ENCODE measurements around the gene MAP4K4. TPM values are rescaled to one million over a fixed set of nuclear protein-coding genes. Genes with fewer than 3 reads are reported as not detected.

Gene MAP4K4
- total RNA-seq, 1 donor from 2014 or later = 175 TPM

GRCh38 chr2:101692766-101693165 lies 4.7 kb upstream of the MAP4K4 start:
- H3K9me3 Mint-ChIP-seq = peaks cover 5% of the 10 kb centered on the region
- no peaks in the 10 kb centered on the region for H3K27me3 Mint-ChIP-seq (ENCODE audit: low read depth)
- no peak for TF ChIP-seq CTCF (IDR thresholded peaks at IDR 0.05; ENCODE audit: unreplicated experiment)
- no peak overlapping the region for H3K27ac Mint-ChIP-seq
- H3K36me3 Mint-ChIP-seq = no peaks in the 10 kb centered on the region
- peaks cover 16% of the 10 kb centered on the region for H3K4me1 Mint-ChIP-seq
- H3K4me3 Mint-ChIP-seq = no peak overlapping the region
- DNase-seq (ENCODE audit: low spot score in 2 of 2, unreplicated experiment in 2 of 2) = no peak

DNA sequence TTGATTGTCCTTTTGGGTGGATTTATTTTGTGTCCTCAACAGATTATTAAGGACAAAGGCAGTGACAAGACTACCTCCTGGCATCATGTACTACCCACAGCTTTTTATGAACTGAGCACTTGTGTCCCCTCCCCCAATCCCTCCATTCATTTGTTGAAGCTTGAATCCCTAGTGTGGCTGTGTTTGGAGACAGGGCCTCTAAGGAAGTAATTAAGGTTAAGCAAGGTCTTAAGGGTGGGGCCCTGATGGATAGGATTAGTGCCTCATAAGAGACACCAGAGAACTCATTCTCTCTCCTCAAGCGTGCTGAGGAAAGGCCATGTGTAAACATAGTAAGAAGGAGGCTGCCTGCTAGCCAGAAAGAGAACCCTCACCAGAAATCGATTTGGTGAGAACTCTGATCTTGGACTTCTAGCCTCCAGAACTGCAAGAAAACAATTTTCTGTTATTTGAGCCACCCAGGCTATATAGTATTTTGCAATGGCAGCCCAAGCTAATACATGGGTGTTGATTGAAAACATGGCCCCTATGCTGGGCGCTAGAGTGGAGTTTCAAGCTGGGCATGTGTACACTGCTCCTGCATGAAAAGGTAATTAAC lies 3.4 kb upstream of the MAP4K4 start:
- Mint-ChIP-seq H3K36me3 (no peaks in the 10 kb centered on the region), H3K4me3 (no peak overlapping the region)

DNA sequence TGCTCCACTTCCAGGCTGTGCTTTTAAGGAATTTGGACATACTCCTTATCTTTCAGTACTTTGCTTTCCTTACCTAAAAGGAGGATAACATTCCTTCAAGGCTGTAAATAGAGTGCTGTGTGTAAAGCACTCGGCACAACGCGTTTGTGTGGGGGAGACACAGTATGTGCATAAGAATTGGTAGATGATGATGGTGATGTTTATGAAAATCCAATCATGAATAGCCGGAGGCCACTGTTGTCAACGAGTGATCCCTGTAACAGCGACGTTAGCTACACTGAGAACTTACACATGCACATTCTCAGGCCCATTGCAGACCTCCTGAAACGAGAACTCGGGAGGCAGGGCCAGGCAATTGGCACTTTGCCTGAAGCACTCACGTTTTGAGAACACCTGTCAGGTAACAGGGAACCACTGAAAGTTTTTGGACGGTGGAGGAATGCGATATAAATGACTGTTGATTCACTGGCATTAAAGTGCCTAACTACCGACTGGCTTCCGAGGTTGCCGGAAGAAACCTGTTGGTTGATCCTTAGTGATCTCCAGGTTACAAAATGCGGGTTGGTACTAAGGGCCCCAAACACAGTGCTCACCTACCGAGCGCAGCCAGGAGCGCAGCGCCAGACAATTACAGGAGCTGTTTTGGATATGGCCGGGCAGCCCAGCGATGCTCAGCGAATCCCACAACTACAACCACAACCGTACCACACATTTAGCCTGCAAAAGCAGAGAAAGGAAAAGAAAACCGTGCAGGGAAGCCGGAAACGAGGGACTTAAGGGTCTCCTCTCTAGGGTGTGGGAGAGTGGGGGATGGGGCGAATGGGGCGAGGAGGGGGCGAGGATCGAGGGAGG lies 1.0 kb upstream of the MAP4K4 start:
- TF ChIP-seq CTCF (IDR thresholded peaks at IDR 0.05; ENCODE audit: unreplicated experiment) = no peak
- peaks cover 17% of the 10 kb centered on the region for H3K4me1 Mint-ChIP-seq
- no peaks in the 10 kb centered on the region for H3K9me3 Mint-ChIP-seq
- H3K27ac Mint-ChIP-seq = peak overlapping the region; percentile 97
- DNase-seq (ENCODE audit: low spot score in 2 of 2, unreplicated experiment in 2 of 2) = no peak
- H3K36me3 Mint-ChIP-seq = peaks cover 2% of the 10 kb centered on the region
- peak overlapping the region; percentile 88 for H3K4me3 Mint-ChIP-seq
- H3K27me3 Mint-ChIP-seq (ENCODE audit: low read depth) = no peaks in the 10 kb centered on the region

More for the DNA sequence above, 3.4 kb upstream of the MAP4K4 start:
- H3K27ac Mint-ChIP-seq = no peak overlapping the region
- DNase-seq (ENCODE audit: low spot score in 2 of 2, unreplicated experiment in 2 of 2) = no peak
- peaks cover under 1% of the 10 kb centered on the region for H3K9me3 Mint-ChIP-seq
- no peaks in the 10 kb centered on the region for H3K27me3 Mint-ChIP-seq (ENCODE audit: low read depth)
- TF ChIP-seq CTCF (IDR thresholded peaks at IDR 0.05; ENCODE audit: unreplicated experiment) = no peak
- peaks cover 16% of the 10 kb centered on the region for H3K4me1 Mint-ChIP-seq

- TF ChIP-seq CTCF (IDR thresholded peaks at IDR 0.05; ENCODE audit: unreplicated experiment) = no peak
- peak overlapping the region; percentile 65 for H3K4me3 Mint-ChIP-seq
- H3K27me3 Mint-ChIP-seq (ENCODE audit: low read depth) = no peaks in the 10 kb centered on the region
- H3K36me3 Mint-ChIP-seq = peaks cover 13% of the 10 kb centered on the region
- H3K4me1 Mint-ChIP-seq = peaks cover 20% of the 10 kb centered on the region
- H3K9me3 Mint-ChIP-seq = peaks cover 4% of the 10 kb centered on the region
- peak overlapping the region; percentile 33 for H3K27ac Mint-ChIP-seq
- DNase-seq (ENCODE audit: low spot score in 2 of 2, unreplicated experiment in 2 of 2) = peak in 1 of 2 experiments; percentile 43
These were observed 722 bp downstream of the MAP4K4 start for GRCh38 chr2:101698014-101698843.

GRCh38 chr2:101698844-101699754 lies 1.6 kb downstream of the MAP4K4 start:
- DNase-seq (ENCODE audit: low spot score in 2 of 2, unreplicated experiment in 2 of 2) = no peak
- Mint-ChIP-seq H3K4me1 (peaks cover 22% of the 10 kb centered on the region), H3K4me3 (no peak overlapping the region), H3K9me3 (peaks cover 4% of the 10 kb centered on the region), H3K27me3 (ENCODE audit: low read depth) (no peaks in the 10 kb centered on the region), H3K36me3 (peaks cover 13% of the 10 kb centered on the region), H3K27ac (no peak overlapping the region)
- no peak for TF ChIP-seq CTCF (IDR thresholded peaks at IDR 0.05; ENCODE audit: unreplicated experiment)

Data from mesothelial cell of epicardium (in vitro differentiated cells).